Pancreas (tissue), 10 donors: ENCODE results near the gene MPP2. TPM values are rescaled to one million over a fixed set of nuclear protein-coding genes. Genes with fewer than 3 reads are reported as not detected.
A peak's percentile ranks its signal among the peaks of the same experiment; 100 is the strongest.

Experiments
- ATAC-seq, 4 donors: fragments of 200-7000 bp; cut with Tn5 transposase; one replicate each; pipeline versions ENCODE4 v1.8.0 to v1.9.1; 2020; ENCODE audit warnings: mild to moderate bottlenecking in 4 of 4, moderate library complexity in 4 of 4
- DNase-seq, 6 donors: peaks; one replicate each; pipeline ENCODE4 v3.0.0-alpha.2; 2020
- FAIRE-seq: peaks from 2 replicates; lab custom pipeline; 2012; peaks lifted over from hg19 to GRCh38; lab: Jason Lieb, UNC
- H3K27ac ChIP-seq, 4 donors: fragments of 200-600 bp; sonication (generic); 1 replicate in 3 of 4; 2 replicates in 1 of 4; pipeline versions ENCODE4 v1.5.0 to v1.8.0; 2020
- H3K27me3 ChIP-seq, 4 donors: fragments of 200-600 bp; one replicate each; pipeline ENCODE4 v1.8.0; 2021
- H3K36me3 ChIP-seq, 3 donors: fragments of 200-600 bp; sonication (generic) in 1 of 3; one replicate each; pipeline versions ENCODE4 v1.5.0 to v1.8.0; 2020 to 2021
- H3K4me1 ChIP-seq, 3 donors: fragments of 200-600 bp; one replicate each; pipeline ENCODE4 v1.8.0; 2021
- H3K4me3 ChIP-seq, 4 donors: fragments of 200-600 bp; sonication (generic) in 2 of 4; one replicate each; pipeline versions ENCODE4 v1.5.0 to v1.8.0; 2020 to 2021
- H3K9me3 ChIP-seq, 4 donors: fragments of 200-600 bp; one replicate each; pipeline ENCODE4 v1.8.0; 2021
- WGBS, 2 donors: extraction: QIAGEN DNeasy Blood & Tissue Kit; methylation state at CpG; one replicate each; pipeline ENCODE4 v1.1.7; 2013; 5-methylcytosine and 5-hydroxymethylcytosine counted together
- intact Hi-C, 3 donors: fragments of 100-400 bp; cut with DNase I; formaldehyde crosslinking; loops; one replicate each; pipeline versions ENCODE4 v1.11.1 to v1.14.2; 2022
- polyA plus RNA-seq, 2 donors: library from polyadenylated mRNA; stranded (reverse); fragments of 200-250 nt; gene quantifications; one replicate each; pipeline ENCODE4 v1.2.3, GENCODE V29; 2013
- total RNA-seq, 6 donors: library from RNA; stranded (reverse); fragmentation: NEBNext Ultra II Directional in 4 of 6; extraction: Animal tissue kit (Norgen Biotek cat#: 25700) in 4 of 6; gene quantifications; one replicate each; pipeline versions ENCODE4 v1.2.1 to v1.2.4, GENCODE V29; 2021 to 2023
- TF ChIP-seq, protein P1 (sequence below), 4 donors: fragments of 200-600 bp; sonication (generic) in 3 of 4; IDR thresholded peaks; one replicate each; pipeline versions ENCODE4 v1.5.0 to v1.8.0; 2021; ENCODE audit warnings: antibody characterized with exemption in 4 of 4
- donor health status: healthy with polysubstance abuse.
- donor health status: DM: no; HTN: no; CAD: no; lungs with moderate emphysema.
- donor health status: DM: no; HTN: no; CAD: no.
- donor health status: control.
- donor health status: control.
- donor health status: Bipolar disorder and iron deficiency.
- donor health status: DM: yes; HTN: yes; CAD: no.
- donor health status: DM: no; HTN: no; CAD: no.
- donor health status: DM: no; HTN: no; CAD: no.
- donor health status: DM: yes; HTN: yes; CAD: no.

The MPP2 gene
- total and polyA plus RNA-seq, 8 donors, result 1.0 to 6.6 (median 2.2) TPM

DNA sequence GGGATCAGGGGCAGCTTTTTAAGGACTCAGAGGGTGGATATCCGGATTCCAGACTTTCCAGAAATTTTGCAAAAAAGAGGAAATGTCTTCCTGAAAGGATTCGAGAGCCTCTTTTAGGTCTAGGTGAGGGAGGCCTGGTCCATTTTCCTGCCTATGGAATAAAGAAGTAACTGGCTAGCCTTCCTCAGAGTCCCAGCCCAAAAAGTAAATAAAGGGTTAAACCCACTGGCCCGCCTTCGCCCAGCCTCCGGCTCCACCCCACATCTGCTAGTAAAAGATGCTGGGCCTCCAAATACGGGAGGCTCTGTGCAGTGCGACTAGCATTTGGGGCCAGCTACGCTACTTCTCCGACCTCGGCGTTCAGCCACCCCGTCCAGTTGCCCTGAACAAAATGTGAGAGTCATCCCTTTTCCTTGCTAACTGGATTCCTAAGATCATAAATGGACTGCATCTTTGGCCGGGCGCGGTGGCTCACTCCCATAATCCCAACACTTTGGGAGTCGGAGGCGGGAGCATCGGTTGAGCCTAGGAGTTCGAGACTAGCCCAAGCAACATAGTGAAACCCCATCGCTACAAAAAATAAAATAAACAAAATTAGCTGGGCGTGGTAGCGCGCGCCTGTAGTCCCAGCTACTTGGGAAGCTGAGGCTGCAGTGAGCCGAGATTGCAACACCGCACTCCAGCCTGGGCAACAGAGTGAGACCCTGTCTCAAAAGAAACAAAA, 824 bp upstream of the MPP2 start:
- H3K4me1 ChIP-seq, result peaks cover 0 to 7% (median 0%) of the 10 kb centered on the region in 3 donors
- no peaks in the 10 kb centered on the region for H3K27me3 ChIP-seq
- H3K27ac ChIP-seq, result no peak overlapping the region
- TF ChIP-seq, protein P1, sequence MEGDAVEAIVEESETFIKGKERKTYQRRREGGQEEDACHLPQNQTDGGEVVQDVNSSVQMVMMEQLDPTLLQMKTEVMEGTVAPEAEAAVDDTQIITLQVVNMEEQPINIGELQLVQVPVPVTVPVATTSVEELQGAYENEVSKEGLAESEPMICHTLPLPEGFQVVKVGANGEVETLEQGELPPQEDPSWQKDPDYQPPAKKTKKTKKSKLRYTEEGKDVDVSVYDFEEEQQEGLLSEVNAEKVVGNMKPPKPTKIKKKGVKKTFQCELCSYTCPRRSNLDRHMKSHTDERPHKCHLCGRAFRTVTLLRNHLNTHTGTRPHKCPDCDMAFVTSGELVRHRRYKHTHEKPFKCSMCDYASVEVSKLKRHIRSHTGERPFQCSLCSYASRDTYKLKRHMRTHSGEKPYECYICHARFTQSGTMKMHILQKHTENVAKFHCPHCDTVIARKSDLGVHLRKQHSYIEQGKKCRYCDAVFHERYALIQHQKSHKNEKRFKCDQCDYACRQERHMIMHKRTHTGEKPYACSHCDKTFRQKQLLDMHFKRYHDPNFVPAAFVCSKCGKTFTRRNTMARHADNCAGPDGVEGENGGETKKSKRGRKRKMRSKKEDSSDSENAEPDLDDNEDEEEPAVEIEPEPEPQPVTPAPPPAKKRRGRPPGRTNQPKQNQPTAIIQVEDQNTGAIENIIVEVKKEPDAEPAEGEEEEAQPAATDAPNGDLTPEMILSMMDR (IDR thresholded peaks at IDR 0.05), result no peak
- no peaks in the 10 kb centered on the region for H3K9me3 ChIP-seq
- no peaks in the 10 kb centered on the region for H3K36me3 ChIP-seq
- peak in 3 of 4 donors; percentile 37 to 53 (median 49) for ATAC-seq
- WGBS, 2 donors, result 59 to 62% methylated on average over 26 of the region's 26 CpGs
- no peak for FAIRE-seq
- peak in 1 of 6 donors; percentile 33 for DNase-seq
- peak overlapping the region in 1 of 4 donors; percentile 59 for H3K4me3 ChIP-seq
- intact Hi-C loops, result no loop called here

DNA sequence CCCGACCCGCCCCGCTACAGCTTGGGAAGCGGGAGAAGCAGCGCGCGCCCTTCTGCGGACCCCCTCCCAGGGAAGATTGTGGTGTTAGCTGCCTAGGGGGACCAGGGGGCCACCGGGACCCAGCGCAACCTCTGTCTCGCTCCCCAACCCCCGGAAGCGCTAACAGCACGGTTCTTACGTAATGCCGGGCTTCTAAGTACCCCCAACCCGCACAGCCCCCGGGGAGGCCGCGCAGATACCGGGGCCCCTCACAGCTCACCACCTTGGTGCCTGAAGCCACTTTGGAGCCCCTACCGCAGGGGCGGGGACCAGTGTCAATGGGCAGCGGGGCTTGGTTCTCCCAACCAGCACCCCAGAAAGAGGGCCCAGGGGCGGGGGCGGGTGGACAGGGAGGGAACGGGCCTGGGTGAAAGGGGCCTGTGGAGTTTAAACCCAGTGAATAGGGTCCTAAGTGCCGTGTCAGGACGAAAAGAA, 348 bp downstream of the MPP2 start:
- H3K27ac ChIP-seq, result peak overlapping the region in 1 of 4 donors; percentile 8
- H3K36me3 ChIP-seq, result no peaks in the 10 kb centered on the region
- no peak for DNase-seq
- FAIRE-seq, result no peak
- TF ChIP-seq, protein P1 (IDR thresholded peaks at IDR 0.05), result no peak
- no peaks in the 10 kb centered on the region for H3K27me3 ChIP-seq
- WGBS, 2 donors, result 2% methylated on average over 27 to 29 of the region's 29 CpGs
- intact Hi-C loops, result no loop called here
- H3K4me1 ChIP-seq, result peaks cover 0 to 7% (median 0%) of the 10 kb centered on the region in 3 donors
- no peaks in the 10 kb centered on the region for H3K9me3 ChIP-seq
- ATAC-seq, result peak; percentile 11 to 19 (median 18)
- H3K4me3 ChIP-seq, result peak overlapping the region; percentile 29 to 59 (median 48)

DNA sequence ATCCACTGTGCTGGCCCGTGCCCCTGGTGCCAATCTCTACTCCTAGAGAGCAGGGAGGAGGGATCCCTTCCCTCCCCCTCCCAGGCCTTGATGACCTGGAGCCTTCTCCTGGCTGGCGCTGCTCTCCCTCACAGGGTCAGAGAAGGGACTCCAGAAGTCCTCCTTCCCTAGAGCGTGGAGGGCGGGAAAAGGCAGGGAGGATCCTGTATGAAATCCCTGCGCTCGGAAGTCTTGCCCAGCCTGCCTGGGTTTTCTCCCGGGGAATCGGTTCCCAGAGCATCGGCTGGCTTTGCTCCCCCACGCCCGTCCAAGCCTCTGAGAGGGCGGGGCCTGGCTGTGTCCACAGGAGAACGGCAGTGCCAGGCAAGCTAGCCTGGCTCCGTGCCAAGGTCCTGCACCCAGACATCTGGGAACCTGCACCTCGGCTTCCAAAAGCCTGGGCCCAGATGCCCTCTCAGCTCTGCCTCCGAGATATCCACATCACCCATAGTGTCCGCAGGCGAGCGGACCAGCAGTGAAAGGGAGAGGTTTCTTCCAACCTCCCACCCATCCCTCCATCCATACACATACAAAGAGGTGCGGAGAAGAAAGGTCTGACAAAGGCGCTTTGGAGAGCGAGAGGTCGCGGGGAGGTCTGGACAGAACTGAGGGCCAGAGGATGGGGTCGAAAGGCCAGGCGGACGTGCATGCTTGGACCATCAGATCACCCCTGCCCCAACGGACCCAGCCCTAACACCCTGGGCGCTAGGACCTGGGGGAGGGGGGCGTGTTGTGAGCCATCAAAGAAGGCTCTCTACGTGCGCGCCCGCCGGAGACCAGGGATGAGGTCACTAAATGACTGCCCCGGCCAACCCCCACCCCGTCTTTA, 1.1 kb downstream of the MPP2 start:
- WGBS, 2 donors, result 2 to 5% methylated on average over 37 of the region's 37 CpGs

DNA sequence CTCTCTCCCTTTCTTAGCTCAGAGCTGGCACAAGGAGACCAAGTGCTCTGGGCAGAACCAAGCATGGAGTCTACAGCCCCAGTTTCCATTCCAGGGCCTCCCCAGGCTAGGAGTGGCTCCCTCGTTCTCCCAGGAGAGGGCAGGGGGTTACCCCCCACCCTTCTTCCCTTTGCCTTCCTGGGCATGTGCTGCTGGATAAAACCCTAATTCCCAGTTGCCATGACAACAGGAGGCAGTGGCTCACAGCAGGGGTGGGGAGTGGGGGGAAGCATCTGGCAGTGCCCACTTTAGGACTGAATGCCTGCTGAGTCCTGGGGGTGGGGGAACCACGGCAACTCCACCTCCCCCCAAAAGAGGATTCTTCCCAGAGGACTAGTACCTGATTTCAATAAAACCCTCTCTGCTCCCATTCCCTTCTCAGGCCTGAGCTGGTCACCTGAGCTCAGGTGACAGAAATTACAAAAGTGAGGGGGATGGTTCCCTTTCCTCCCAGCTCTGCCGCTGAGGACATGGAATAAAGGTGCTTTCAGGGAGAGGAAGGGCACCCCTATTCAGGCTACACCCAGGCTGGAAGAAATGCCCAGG, 1.8 kb downstream of the MPP2 start:
- ATAC-seq (no peak), DNase-seq (no peak), FAIRE-seq (no peak)
- no peaks in the 10 kb centered on the region for H3K27me3 ChIP-seq
- TF ChIP-seq, protein P1 (IDR thresholded peaks at IDR 0.05), result no peak
- no peaks in the 10 kb centered on the region for H3K36me3 ChIP-seq
- no peak overlapping the region for H3K27ac ChIP-seq
- peaks cover 0 to 7% (median 0%) of the 10 kb centered on the region in 3 donors for H3K4me1 ChIP-seq
- intact Hi-C loops, result no loop called here
- no peak overlapping the region for H3K4me3 ChIP-seq
- no peaks in the 10 kb centered on the region for H3K9me3 ChIP-seq
- WGBS, 2 donors, result 34 to 48% methylated on average over 3 of the region's 3 CpGs

More for the DNA sequence above, 1.1 kb downstream of the MPP2 start:
- Histone ChIP-seq H3K9me3 (no peaks in the 10 kb centered on the region), H3K4me1 (peaks cover 0 to 7% (median 0%) of the 10 kb centered on the region in 3 donors), H3K4me3 (peak overlapping the region in 2 of 4 donors; percentile 57 to 59), H3K36me3 (no peaks in the 10 kb centered on the region), H3K27me3 (no peaks in the 10 kb centered on the region), H3K27ac (no peak overlapping the region)
- TF ChIP-seq, protein P1 (IDR thresholded peaks at IDR 0.05), result no peak
- intact Hi-C loops, result no loop called here
- peak; percentile 64 to 90 (median 76) for DNase-seq
- FAIRE-seq, result no peak
- peak; percentile 72 to 80 (median 76) for ATAC-seq
